Ovary (tissue), 9 donors: ENCODE data around the gene MDH2. TPM values are rescaled to one million over a fixed set of nuclear protein-coding genes. Genes with fewer than 3 reads are reported as not detected.
"Not testable (repeated sequence)": the region's sequence is repeated elsewhere in the genome, so short reads cannot be mapped to it uniquely, and the experiment has no call there.

Experiments used
- DNase-seq, 5 donors: peaks; one replicate each; pipeline ENCODE4 v3.0.0-alpha.2; 2019 to 2020
- H3K27ac ChIP-seq, 2 donors: fragments of 200-600 bp; one replicate each; pipeline versions ENCODE4 v1.5.1 to v1.8.0; 2019 to 2022
- H3K27me3 ChIP-seq: fragments of 200-600 bp; one replicate; pipeline ENCODE4 v1.8.0; 2022
- H3K36me3 ChIP-seq: fragments of 200-600 bp; sonication (generic); one replicate; pipeline ENCODE4 v1.5.1; 2019
- H3K4me1 ChIP-seq: one replicate; pipeline ENCODE4 v1.8.1; 2013; ENCODE audit warnings: mild to moderate bottlenecking, moderate library complexity; ENCODE audit not compliant: insufficient read depth
- H3K4me3 ChIP-seq: fragments of 200-600 bp; sonication (generic); one replicate; pipeline ENCODE4 v1.5.1; 2017
- H3K9me3 ChIP-seq, 2 donors: fragments of 200-600 bp in 1 of 2; sonication (generic) in 1 of 2; one replicate each; pipeline versions ENCODE4 v1.5.1 to v1.8.1; 2013 to 2019; ENCODE audit warnings: mild to moderate bottlenecking in 1 of 2, moderate library complexity in 1 of 2
- CTCF ChIP-seq, 3 donors: fragments of 450-650 bp in 2 of 3; fragments of 200-600 bp in 1 of 3; IDR thresholded peaks; one replicate each; pipeline versions ENCODE4 v1.5.1 to v1.8.0; 2016 to 2022; ENCODE audit warnings: antibody characterized with exemption in 3 of 3, mild to moderate bottlenecking in 1 of 3
- EP300 ChIP-seq: sonication (generic); formaldehyde crosslinking; IDR thresholded peaks from one replicate; pipeline ENCODE4 v1.6.1; 2017; ENCODE audit warnings: antibody characterized with exemption
- POLR2A ChIP-seq: fragments of 450-650 bp; IDR thresholded peaks from one replicate; pipeline ENCODE4 v1.6.1; 2017; ENCODE audit warnings: antibody characterized with exemption, mild to moderate bottlenecking, moderate library complexity
- WGBS, 3 donors: extraction: QIAGEN DNeasy Blood & Tissue Kit in 1 of 3; methylation state at CpG; one replicate each; pipeline versions ENCODE4 v1.1.5 to v1.1.7; 2013 to 2017; 5-methylcytosine and 5-hydroxymethylcytosine counted together
- intact Hi-C, 4 donors: fragments of 100-400 bp; cut with DNase I; formaldehyde crosslinking; loops; one replicate each; pipeline versions ENCODE4 v1.11.0 to v1.15.1; 2022 to 2023
- polyA plus RNA-seq, 2 donors: library from polyadenylated mRNA; stranded (reverse); fragments of 200-250 nt in 1 of 2; fragments of 350-450 nt in 1 of 2; fragmentation: Illumina TruSeq in 1 of 2; extraction: RNeasy Lipid Tissue Mini Kit (QIAGEN cat#74804) in 1 of 2; gene quantifications; one replicate each; pipeline ENCODE4 v1.2.3, GENCODE V29; 2013 to 2014
- total RNA-seq, 7 donors: library from RNA; depleted of rRNA in 2 of 7; stranded (reverse); fragments of >200 nt in 2 of 7; fragmentation: NEBNext Ultra II Directional in 3 of 7; extraction: Animal tissue kit (Norgen Biotek cat#: 25700) in 3 of 7; gene quantifications; one replicate each; pipeline versions ENCODE4 v1.1.0 to v1.2.4, GENCODE V29; 2016 to 2023
- donor health status: DM: no; HTN: no; CAD: no; lungs with moderate emphysema.
- donor health status: DM: no; HTN: no; CAD: no.
- donor health status: Bipolar disorder and iron deficiency.
- donor health status: DM: yes; HTN: yes; CAD: no.
- donor health status: DM: no; HTN: no; CAD: no.
- donor health status: DM: yes; HTN: yes; CAD: no.

Gene MDH2
- total and polyA plus RNA-seq, 9 donors: 38.4 to 124 (median 94.9) TPM

GRCh38 chr7:76002822-76003221, 45.1 kb upstream of the MDH2 start:
- H3K9me3 ChIP-seq: no peaks in the 10 kb centered on the region
- no peaks in the 10 kb centered on the region for H3K36me3 ChIP-seq
- DNase-seq: no peak
- WGBS, 3 donors: 94 to 98% (median 94%) methylated on average over 3 of the region's 3 CpGs
- no peak overlapping the region for H3K4me3 ChIP-seq
- H3K4me1 ChIP-seq: no peaks in the 10 kb centered on the region
- TF ChIP-seq EP300 (no peak), POLR2A (no peak), CTCF (IDR thresholded peaks at IDR 0.05) (no peak)
- intact Hi-C loops: no loop called here
- no peaks in the 10 kb centered on the region for H3K27me3 ChIP-seq
- H3K27ac ChIP-seq: no peak overlapping the region

DNA sequence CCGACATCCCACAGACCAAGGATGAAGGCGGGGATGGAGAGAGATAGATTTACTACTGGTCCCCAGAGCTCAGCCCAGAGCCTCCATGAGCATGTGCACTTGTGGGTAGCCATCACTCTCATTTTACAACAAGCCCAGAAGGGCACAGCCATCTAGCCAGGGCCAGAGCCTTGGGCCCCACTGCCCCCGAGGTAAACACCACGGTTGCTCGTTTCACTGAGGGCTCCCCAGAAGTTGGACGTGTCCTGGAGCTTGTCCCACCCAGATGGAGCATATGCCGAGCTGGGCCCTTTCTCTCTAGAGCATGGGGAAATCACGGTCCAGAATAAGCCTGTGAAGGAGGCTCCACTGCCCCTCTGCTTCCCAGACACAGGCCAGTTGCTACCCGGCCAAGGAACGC, 44.6 kb upstream of the MDH2 start:
- 95 to 99% (median 96%) methylated on average over 10 of the region's 10 CpGs for WGBS, 3 donors
- no peaks in the 10 kb centered on the region for H3K9me3 ChIP-seq
- H3K36me3 ChIP-seq: no peaks in the 10 kb centered on the region
- TF ChIP-seq POLR2A: no peak
- TF ChIP-seq EP300: no peak
- no peak for TF ChIP-seq CTCF (IDR thresholded peaks at IDR 0.05)
- H3K4me3 ChIP-seq: no peak overlapping the region
- H3K4me1 ChIP-seq: no peaks in the 10 kb centered on the region
- no peak for DNase-seq
- H3K27ac ChIP-seq: no peak overlapping the region
- intact Hi-C loops: no loop called here
- no peaks in the 10 kb centered on the region for H3K27me3 ChIP-seq

DNA sequence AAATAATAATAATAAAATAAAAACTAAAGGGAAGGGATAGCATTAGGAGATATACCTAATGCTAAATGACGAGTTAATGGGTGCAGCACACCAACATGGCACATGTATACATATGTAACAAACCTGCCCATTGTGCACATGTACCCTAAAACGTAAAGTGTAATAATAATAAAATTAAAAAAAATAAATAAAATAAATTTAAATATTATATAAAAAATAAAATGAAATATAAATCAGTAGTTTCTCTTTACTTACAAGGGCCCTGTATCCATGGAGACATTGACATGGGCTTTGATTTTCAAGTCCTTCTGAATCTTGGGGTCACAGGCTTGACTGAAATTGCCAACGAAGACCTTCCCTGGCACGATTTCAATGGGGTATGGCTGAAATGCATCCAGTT, 42.9 kb upstream of the MDH2 start:
- WGBS, 3 donors: 85 to 91% (median 87%) methylated on average over 4 of the region's 4 CpGs
- H3K27ac ChIP-seq: not testable (repeated sequence)

GRCh38 chr7:76008156-76008687, 39.7 kb upstream of the MDH2 start:
- H3K9me3 ChIP-seq: no peaks in the 10 kb centered on the region
- TF ChIP-seq EP300 (no peak), POLR2A (no peak), CTCF (IDR thresholded peaks at IDR 0.05) (no peak)
- H3K4me1 ChIP-seq: peaks cover 21% of the 10 kb centered on the region
- H3K4me3 ChIP-seq: no peak overlapping the region
- no peaks in the 10 kb centered on the region for H3K27me3 ChIP-seq
- DNase-seq: no peak
- no peak overlapping the region for H3K27ac ChIP-seq
- intact Hi-C loops: no loop called here
- H3K36me3 ChIP-seq: no peaks in the 10 kb centered on the region
- 69 to 79% (median 75%) methylated on average over 8 of the region's 8 CpGs for WGBS, 3 donors

More for the DNA sequence above, 42.9 kb upstream of the MDH2 start:
- H3K4me1 ChIP-seq, H3K36me3 ChIP-seq, H3K4me3 ChIP-seq, H3K27me3 ChIP-seq, H3K9me3 ChIP-seq, intact Hi-C loops, DNase-seq: not testable (repeated sequence)

DNA sequence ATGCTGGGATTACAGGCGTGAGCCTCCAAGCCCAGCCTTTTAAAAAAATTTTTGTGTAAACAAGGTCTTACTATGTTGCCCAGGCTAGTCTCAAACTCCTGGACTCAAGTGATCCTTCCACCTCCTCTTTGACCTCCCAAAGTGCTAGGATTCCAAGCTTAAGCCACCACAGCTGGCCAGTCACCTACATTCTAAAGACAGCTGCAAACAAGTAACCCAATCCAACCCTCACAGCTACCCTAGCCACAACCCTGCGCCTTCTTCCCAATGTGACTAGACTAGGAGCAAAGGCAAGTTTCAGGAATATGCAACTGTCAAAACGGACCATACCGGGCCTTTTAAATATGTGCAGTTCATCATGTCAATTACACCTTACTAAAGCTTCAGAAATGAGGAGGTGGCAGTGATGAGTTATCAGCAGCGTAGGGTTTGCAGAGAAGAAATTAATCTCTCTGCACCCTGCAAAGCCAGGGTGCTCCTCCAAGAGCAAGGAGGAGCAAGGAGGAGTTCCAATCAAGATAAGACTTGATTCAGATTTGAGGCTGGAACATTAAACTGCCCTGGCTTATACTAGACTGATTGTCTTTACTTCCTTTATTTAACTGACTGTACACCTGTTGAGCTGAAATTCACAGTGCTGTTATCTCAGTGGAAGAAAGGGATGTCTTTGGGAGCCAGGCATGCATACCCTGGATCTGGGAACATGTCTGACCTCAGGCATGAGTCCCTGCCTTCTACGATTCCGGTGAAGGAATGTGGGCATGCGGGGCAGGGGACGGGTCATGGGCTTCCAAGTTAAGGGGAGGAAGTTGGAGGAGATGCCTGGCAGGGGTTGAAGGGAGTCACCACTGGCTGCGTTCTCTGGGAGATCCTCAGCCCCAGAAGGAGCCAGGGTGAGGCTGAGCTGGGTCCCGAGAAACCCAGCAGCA, 38.0 kb upstream of the MDH2 start:
- 36 to 55% (median 39%) methylated on average over 11 of the region's 11 CpGs for WGBS, 3 donors
- Histone ChIP-seq H3K4me1 (peaks cover 22% of the 10 kb centered on the region), H3K36me3 (no peaks in the 10 kb centered on the region), H3K9me3 (no peaks in the 10 kb centered on the region), H3K4me3 (no peak overlapping the region), H3K27ac (peak overlapping the region in 1 of 2 donors; percentile 46), H3K27me3 (no peaks in the 10 kb centered on the region)
- TF ChIP-seq EP300 (no peak), CTCF (IDR thresholded peaks at IDR 0.05) (no peak), POLR2A (no peak)
- DNase-seq: no peak
- intact Hi-C loops: loop anchor here in 2 of 4 donors (10.0 kb wide), 2 partner anchors 135 to 235 kb away; partner anchors contain the start of genes CCL26 (in 1 of the 2) and RHBDD2 (in 1 of the 2)
